GM13977 (cell line): Measurements from ENCODE around the gene RANBP17.

Source experiments
- DNase-seq: peaks from one replicate; pipeline ENCODE4 v3.0.0; 2012; ENCODE audit warnings: low spot score
- CTCF ChIP-seq: IDR thresholded peaks from 2 replicates; pipeline ENCODE4 v1.5.1; 2012; ENCODE audit warnings: mild to moderate bottlenecking, control low read depth; ENCODE audit not compliant: insufficient read depth; ENCODE audit errors: extremely low read depth, missing control alignments
- in situ Hi-C: fragments of 300-500 bp; cut with MboI; formaldehyde crosslinking; loops from one replicate; pipeline ENCODE4 v1.12.0; 2022; ENCODE audit warnings: low sequenced_read_pairs, low pct_unique_long_range_greater_than_20kb, mixed read lengths, inconsistent platforms; ENCODE audit not compliant: unreplicated experiment

RANBP17 gene

GRCh38 chr5:171207256-171207847, 345.5 kb downstream of the RANBP17 start:
- in situ Hi-C loops: no loop called here
- TF ChIP-seq CTCF: peak; percentile 29

GRCh38 chr5:171221916-171222315, 360.1 kb downstream of the RANBP17 start:
- in situ Hi-C loops: no loop called here
- DNase-seq: no peak
- no peak for TF ChIP-seq CTCF

More at GRCh38 chr5:171207256-171207847, 345.5 kb downstream of the RANBP17 start:
- peak; percentile 15 for DNase-seq

- DNase-seq: no peak
- in situ Hi-C loops: no loop called here
- TF ChIP-seq CTCF: no peak
Observed at GRCh38 chr5:171223927-171224326, 362.1 kb downstream of the RANBP17 start.

- in situ Hi-C loops: no loop called here
- TF ChIP-seq CTCF: no peak
- no peak for DNase-seq
Observed at GRCh38 chr5:171226096-171226754, 364.4 kb downstream of the RANBP17 start.

GRCh38 chr5:171226864-171227263, 365.0 kb downstream of the RANBP17 start:
- no peak for TF ChIP-seq CTCF
- in situ Hi-C loops: no loop called here
- no peak for DNase-seq

GRCh38 chr5:171236651-171237050, 374.8 kb downstream of the RANBP17 start:
- no peak for DNase-seq
- TF ChIP-seq CTCF: no peak
- in situ Hi-C loops: no loop called here
